ENCODE data around the gene FAM32A.
"Not testable (repeated sequence)": the region's sequence is repeated elsewhere in the genome, so short reads cannot be mapped to it uniquely, and the experiment has no call there.

The FAM32A gene

DNA sequence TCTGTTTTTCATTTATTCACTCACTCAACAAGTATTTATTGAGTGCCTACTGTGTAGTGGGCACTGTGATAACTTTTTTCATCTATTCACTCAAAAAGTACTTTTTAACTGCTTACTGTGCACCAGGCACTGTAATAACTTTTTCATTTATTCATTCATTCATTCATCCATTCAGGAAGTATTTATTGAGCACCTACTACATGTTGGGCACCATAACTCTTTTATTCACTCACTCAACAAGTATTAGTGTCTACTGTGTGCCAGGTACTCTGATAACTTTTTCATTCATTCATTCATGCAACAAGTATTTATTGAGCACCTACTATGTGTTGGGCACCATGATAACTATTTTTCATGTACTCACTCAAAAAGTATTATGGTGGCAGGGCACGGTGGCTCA, 18.8 kb upstream of the FAM32A start:
- DNase-seq = no peak

DNA sequence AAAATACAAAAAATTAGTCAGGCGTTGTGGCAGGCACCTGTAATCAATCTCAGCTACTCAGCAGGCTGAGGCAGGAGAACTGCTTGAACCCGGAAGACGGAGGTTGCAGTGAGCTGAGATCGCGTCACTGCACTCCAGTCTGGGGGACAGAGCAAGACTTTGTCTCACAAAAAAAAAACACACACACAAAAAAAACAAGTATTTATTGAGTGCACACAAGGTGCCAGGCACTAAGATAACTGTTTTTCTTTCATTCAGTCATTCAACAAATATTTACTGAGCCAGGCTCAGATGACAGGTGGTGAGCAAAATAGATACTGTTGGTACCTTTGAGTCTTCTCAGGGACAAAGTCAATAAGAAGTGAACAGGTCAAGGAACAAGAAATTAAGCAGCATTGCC, 18.2 kb upstream of the FAM32A start:
- DNase-seq = no peak

DNA sequence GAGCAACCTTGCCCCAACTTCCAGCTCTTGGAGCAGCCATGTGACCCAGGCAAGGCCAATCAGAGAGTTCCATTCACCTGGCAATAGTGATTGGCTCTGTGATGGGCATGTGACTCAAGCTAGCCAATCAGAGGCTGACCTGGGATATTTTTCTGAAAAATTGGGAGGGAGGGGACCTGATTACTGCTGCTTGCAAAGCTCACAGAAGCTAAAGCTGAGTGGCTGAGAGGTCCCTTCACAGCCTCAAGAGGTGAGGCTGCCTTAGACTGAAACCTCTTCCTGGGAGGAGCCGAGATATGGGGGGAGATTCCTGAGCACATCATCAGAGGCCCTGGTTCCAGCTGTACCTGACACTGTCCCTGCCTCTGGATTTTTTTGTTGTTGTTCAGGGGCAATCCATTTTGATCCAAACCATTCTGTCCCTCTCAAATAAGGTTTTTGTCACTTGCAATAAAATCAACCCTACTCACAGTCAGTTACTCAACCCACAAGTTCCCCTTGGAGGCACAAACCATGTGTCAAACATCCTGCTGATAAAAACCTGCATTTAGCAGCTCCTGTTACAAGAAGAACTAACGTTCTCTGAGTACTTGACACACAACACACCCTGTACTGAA, 16.6 kb upstream of the FAM32A start:
- peak; percentile 54 for DNase-seq

DNA sequence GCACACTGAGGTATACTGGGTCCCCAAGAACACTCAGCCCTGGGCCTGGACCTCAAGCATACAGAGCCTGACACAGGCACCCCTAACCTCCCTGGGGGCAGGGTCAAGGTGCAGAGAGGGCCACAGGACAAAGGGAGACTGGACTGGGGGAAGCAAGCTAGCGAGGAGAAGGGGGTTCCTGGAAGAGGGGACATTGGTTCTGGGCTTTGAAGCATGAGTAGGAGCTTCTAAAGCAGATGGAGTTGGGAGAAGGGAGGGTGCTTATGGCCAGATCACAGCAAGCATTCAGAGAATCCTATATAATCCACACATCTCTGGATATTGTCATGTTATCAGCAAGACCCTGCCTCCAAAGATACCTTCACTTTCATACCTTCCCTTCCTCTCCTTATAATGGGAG, 15.1 kb upstream of the FAM32A start:
- no peak for DNase-seq

DNA sequence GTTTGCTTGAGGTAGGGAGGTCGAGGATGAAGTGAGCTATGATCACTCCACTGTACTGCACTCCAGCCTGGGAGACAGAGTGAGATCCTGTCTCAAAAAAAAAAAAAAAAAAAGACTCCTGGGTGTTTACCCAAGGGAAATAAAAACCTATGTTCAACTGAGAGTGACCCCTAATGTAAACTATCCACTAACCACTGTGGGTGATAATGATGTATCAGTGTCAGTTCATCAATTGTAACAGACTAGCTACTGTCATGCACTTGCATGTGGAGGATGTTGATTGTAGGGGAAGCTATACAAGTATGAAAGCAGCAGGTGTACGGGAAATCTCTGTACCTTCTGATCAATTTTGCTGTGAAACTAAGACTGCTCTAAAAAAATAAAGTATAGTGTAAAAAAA, 9.3 kb upstream of the FAM32A start:
- DNase-seq = no peak

DNA sequence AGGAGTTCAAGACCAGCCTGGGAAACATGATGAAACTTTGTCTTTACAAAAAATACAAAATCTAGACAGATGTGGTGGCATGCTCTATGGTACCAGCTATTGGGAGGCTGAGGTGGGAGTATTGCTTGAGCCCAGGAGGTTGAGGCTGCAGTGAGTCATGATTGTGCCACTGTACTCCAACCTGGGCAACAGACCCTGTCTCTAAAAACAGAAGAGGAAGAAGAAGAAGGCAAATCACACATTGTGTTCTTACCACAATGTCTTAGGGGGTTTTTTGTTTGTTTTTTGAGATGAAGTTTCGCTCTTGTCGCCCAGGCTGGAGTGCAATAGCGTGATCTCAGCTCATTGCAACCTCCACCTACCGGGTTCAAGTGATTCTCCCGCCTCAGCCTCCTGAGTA, 6.3 kb upstream of the FAM32A start:
- not testable (repeated sequence) for DNase-seq

DNA sequence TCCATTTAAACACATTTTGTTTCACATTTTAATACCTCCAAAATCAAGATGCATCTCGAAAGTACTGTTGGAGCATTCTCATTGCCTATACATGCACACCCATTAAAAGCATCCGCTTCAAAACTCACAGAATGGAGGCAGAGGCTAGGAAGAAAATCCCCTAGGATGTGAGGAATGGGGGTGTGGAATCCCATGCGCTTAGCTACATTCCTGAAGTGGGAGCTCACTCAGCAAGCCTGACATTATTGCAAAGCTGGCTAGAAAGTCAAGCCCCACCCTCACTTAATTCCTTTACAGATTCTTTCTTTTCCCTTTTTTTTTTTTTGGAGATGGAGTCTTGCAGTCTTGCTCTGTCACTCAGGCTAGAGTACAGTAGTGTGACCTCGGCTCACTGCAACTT, 4.6 kb upstream of the FAM32A start:
- no peak for DNase-seq

DNA sequence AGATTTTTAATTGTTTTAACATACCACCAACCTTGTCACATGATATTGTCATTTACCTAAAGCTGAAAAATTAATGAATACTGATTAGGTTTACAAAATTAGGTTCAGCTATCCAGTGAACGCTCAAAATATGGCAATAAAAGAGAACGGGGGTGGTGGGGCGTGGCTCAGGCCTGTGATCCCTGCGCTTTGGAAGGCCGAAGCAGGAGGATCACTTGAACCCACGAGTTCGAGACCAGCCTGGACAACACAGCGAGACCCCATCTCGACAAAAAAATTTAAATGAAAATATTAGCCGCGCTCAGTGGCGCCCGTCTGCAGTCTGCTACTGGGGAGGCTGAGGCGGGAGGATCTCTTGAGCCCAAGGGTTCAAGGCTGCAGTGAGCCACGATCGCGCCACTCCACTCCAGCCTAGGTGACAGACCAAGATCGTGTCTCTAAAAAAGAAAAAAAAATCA, 516 bp upstream of the FAM32A start:
- no peak for DNase-seq

DNA sequence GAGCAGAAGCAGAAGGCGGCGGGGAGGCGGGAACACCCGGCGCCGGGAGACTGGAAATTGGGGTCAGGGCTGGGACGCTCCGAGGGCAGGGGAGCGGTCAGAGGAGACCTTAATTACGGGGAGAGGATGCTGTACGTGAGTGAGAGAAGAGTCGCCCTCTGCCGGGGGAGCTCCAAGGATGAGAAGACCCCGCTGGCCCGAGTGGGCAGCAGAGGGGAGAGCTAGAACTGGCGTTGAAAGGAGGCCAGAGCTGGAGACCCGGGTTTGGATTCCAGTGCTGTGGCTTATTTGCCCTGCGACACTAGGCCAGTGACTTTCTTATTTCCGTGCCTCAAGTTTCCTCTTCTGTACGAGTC, 536 bp downstream of the FAM32A start:
- DNase-seq = no peak

DNA sequence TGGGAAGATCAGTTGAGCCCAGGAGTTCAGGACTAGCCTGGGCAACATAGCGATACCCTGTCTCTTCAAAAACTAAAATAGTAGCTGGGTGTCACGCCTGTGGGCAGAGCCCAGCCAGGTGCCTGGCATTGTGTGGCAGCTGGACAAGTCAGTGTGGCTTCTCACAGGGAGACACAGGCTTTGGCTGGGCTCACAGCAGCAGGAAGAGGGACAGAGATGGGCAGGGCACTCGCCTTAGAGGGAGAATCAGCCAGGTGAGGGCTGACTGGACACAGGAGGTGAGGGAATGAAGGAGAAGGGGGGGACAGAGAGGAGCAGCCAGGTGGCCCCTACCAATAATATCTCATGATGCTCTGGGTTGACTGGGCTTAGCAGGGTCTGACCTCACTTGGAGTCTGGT, 3.3 kb downstream of the FAM32A start:
- no peak for DNase-seq

DNA sequence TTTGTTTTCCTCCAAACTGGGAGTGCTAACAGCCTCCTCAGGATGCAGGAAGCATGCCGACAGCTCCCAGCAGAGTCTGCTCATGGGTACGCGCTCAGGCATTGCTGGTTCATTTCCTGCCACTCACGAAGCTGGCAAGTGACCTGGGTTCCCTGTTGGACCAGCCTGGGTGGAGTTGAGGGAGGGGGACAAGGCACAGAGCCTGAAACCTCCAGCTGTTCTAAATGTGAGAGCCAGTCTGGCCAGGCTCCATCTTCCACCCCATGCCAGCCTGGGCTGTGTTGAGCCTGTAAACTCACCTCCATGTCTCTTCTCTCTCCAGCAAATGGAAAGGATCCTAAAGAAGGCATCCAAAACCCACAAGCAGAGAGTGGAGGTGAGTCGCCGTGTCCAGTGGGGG, 5.0 kb downstream of the FAM32A start:
- no peak for DNase-seq

DNA sequence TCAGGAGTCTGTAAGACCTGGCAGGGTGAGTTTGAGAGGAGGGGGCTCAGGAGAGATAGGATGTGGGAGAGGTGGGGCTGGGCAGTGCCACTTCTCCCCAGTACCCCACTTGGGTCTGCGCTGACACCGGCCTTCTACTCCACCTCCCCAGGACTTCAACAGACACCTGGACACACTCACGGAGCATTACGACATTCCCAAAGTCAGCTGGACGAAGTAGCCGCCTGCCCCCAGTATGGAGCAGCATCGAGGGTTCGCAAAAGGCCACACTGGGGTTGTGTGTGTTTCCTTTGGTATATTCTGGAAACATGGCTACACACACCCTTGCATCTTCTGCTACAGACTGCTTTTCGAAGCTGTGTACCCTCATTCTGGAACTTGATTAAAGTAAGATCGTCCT, 5.5 kb downstream of the FAM32A start:
- DNase-seq = no peak

DNA sequence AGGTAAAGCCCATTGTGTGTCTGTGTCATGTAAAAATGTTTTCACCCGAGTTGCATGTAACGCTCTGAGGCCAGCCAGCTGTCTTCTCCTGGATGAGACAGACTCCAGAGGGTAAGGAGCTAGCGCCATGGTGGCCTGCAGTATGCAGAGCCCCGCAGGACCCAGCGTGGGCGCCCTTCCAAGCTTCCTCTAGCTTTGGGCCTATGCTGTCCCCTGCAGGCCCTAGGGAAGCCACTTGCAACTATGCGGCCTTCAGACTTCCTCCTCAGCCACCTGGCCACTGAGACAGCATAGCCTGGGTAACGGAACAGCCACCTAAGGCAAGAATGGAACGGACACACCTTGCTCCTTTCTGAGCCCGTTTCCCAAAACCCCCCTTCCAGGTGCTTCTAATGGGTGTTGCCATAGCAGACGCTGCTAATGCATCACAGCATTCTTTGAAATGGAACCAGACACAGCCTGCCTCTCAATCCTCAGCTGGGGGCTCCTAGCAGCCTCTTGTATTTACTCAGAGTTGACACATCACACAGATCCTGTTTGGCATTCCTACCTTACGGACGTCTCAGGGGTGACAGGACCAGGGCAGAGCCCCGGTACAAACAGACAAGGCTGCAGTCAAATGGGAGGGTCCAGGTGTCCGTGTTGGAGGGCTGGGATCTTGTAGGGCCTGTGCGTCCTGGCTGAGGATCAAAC, 6.2 kb downstream of the FAM32A start:
- no peak for DNase-seq

DNA sequence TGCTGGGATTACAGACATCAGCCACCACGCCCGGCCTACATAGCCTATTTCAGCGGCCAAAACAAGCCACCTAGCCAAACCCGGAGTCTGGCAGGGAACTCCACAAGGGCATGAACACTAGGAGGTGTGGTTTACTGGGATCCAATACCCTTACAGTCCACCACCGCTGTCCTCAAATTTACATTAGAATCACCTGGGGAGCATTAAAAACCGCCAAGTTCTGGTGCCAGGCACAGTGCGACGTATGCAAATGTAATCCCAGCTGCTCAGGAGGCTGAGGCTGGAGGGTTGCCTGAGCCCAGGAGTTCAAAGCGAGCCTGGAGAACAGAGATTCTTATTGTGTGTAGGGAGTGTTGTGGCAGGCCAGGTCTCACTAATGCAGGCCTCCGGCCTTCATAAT, 8.3 kb downstream of the FAM32A start:
- no peak for DNase-seq

DNA sequence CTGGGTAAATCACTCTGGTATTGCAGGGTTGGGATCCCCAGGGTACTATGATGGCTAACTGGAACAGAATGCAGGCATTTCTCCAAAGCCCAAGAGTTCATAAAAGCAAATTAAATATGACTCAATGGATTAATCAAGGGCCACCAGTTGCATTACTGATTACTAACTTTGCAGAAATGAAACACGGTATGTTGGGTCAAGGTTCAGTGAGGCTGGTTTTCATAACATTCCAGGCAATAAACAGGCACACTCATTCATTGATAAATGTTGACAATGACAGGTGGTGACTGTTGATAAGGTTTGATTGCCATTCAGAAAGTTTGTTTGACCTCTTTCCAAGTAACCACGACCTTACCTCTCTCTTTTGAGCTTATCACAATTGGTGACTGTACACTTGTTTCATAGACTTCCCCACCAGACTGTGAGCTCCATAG, 12.0 kb downstream of the FAM32A start:
- DNase-seq = no peak

DNA sequence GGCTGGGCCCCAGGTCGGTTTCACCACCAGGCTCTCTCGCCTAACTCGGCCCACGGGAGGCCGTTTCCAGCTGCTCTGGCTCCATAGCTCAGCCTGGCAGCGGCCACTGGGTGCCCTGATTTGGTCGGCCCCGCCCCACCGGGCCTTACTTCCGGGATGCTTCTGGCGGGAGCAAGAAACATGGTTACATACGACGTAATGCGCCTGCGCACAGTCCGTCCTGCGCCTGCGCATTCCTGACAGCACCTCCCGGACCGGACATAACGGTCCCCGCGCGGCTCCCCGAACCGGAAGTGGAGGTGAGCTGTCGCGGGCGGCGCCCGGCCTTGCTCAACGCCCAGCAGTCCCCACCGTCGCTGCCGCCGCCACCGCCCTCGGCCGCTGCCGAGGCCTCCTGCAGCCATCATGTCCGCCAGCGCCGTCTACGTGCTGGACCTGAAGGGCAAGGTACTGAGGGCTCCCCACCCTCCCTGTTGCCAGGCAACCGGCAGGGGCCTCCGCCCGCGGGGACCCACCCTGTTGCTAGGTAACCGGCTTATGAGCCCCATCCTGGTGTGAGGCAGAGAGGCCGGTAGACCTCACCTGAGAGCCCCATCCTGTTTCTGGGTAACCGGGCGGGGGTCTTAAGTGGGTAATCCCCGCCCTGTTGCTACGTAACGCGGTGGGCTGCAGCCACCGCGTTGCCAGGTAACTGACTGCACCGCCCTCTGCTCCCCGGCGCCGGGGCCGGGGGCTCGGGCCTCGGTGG, 12.6 kb downstream of the FAM32A start, which contains the start of gene AP1M1:
Gene AP1M1 (plus strand): TSS at position 290 of the 748 bp plus-strand sequence. CDS start 116 bp downstream, at position 406.
- DNase-seq = peak; percentile 43

DNA sequence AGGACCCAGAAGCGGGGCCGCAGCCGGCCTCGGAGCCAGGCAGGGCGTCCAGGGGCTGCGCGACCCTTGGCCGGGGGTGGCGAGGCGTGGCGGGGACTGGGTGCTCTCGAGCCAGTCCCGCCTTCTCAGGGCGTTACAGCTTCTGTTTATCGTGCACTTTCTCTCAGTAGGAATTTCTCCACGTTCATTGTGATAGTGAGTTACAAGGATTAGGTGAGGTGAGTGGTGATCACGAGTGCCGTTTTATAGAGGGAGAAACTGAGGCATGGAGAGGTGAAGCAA, 13.1 kb downstream of the FAM32A start:
- no peak for DNase-seq

DNA sequence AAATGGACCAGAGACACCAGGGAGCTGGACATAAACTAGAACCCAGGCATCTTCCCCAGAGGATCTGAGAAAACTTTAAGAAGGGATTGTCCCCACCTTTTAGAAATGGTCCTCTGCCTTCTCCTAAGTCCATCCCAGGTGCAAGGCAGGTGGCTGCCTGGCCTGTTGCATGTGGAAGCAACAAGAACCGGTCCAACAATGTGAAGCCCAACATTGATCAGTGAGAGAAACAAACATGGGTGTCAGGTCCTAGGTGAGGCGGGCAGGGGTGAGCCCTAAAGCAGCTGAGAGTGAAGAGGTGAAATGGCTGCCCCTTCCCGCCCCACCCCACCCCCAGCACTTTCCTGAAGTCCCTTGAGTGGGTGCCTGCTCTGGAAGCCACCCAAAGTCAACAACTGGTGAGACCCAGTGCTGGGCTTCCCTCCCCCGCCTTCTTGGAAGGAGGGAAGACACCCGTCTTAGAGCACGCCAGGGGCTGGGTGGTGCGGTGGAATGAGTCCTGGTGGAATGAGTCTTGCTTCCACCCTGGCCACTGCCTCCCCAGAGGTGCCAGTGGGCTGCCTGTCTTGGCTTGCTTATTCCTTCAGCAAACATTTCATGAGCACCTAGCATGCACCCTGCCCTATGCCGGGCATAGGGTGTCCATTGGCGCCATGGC, 14.2 kb downstream of the FAM32A start:
- DNase-seq = no peak

DNA sequence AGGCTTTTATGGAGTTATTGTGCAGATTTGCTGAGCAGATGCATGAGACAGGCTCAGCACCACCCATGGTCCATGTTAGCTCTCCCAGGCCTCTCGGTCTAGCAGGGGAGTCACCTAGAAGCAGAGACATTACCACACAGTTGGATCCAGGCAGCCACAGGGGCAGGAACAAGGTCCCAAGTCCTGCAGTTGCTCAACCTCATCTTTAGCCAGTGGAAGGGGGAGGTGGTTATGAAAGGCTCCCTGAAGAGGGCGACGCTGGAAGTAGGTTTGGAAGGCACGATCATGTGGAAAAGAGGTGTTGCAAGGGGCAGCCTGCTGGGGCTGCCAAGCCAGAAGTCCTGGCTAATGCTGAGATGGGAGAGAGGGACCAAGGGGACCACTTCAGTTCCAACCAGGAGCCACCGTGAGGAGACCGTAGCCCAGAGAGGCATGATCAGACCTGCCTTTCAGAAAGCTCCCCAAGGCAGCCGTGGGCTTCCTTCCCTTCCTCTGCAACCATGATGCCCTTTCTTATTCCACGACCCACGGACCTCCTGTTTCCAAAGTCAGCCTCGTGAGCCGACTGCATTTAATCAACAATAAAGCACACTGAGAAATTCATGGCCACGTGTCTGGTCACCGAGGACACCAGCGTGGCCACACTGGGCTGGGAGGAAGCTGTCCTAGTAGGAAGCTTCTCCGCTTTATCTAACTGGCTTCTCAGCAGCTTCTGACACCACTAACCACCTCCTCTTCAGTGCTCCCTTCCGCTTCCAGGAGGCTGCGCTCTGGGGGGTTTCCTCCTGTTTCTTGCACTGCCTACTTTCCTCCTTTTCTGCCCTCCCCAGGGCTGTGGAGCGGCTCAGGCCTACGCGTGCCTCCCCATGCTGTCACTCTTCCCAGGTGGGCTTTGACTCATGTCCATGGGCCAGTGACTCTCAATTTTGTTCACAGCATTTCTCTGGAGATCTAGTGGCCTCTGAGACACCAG, 15.1 kb downstream of the FAM32A start:
- no peak for DNase-seq

DNA sequence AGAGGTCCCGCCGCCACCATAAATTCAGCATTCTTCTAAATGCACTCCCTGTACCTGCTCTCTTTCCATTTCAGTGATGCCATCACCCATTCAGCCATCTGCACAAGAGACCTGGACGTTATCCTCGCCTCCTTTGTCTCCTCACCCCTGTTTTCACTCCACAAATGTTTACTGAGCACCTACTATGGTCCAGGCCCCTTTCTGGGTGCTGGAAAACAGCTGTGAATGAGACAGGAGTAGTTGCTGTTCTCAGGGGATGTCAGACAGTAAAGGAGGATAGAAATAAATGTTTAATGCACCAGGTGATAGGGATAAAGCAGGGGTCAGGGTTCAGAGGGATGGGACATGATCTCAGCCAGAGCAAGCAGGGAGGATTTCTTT, 15.8 kb downstream of the FAM32A start:
- no peak for DNase-seq

DNA sequence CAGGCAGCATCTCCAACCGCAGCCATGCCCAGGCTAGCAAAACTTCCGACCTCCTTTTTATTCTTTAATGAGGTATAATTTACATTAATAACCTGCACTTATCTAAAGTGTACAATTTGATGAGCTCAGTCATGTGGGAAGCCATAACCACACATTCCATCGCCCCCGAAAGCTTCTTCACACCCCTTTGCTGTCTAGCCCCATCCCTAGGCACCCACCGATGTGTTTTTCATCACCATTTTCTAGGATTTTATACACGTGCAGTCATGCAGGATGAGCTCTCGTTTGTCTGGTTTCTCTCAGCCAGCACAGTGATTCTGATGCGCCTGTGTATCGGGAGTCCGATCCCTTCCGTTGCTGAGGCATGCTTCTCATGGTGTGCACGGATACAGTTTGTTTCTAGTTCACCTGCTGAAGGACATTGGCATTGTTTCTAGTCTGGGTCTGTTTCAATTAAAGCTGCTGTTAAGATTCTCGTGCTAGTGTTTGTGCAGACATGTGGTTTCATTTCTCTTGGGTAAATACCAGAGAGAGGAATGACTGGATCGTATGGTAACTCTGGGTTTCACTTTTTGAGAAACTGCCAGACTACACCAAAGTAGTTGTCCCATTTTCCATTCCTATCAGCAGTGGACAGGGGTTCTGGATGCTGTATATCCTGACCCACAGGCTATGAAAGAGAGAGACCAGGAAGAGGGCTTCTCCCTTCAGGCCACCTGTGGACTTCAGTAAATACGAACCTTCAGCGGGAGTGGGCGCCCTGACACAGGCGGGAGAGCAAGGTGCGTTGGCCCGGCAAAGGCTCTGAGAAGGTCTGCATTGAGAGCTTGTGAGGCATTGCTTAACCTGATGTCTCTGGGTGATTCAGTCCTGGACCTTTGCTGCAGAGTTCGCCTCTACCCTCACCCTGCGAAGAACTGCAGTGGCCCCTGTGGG, 17.4 kb downstream of the FAM32A start:
- DNase-seq = no peak
